ENCODE results near the gene IFNAR1.

GRCh38 chr21:33327792-33328433 lies 3.1 kb downstream of the IFNAR1 start:
- TF ChIP-seq CTCF (IDR thresholded peaks at IDR 0.05; ENCODE audit: extremely low read depth in 1 of 2, insufficient read depth in 1 of 2, low read depth in 1 of 2, low read length in 2 of 2), result no peak
- no peak for TF ChIP-seq MAX (IDR thresholded peaks at IDR 0.05; ENCODE audit: insufficient read depth, insufficient read length)
- no peak for TF ChIP-seq POLR2AphosphoS5 (IDR thresholded peaks at IDR 0.05; ENCODE audit: insufficient read depth, low read depth, low read length)
- TF ChIP-seq FOS (IDR thresholded peaks at IDR 0.05; ENCODE audit: borderline replicate concordance, insufficient read depth, low read length), result no peak
- TF ChIP-seq EZH2 (IDR thresholded peaks at IDR 0.05; ENCODE audit: borderline replicate concordance, low read depth, low read length, severe bottlenecking), result no peak
- TF ChIP-seq GATA2 (IDR thresholded peaks at IDR 0.05; ENCODE audit: insufficient read depth, insufficient read length, low read depth, low read length), result no peak
- TF ChIP-seq POLR2A (IDR thresholded peaks at IDR 0.05; ENCODE audit: low read depth, low read length), result no peak
- no peak for TF ChIP-seq JUN (IDR thresholded peaks at IDR 0.05; ENCODE audit: borderline replicate concordance, insufficient read depth, insufficient read length, low read depth)
